HL-60/S4 treated with phorbol 12-myristate 13-acetate at 8.2 ng/mL for 4 days and 3 days (cell line): ENCODE measurements around the gene GON4L.
"Not testable (repeated sequence)": the region's sequence is repeated elsewhere in the genome, so short reads cannot be mapped to it uniquely, and the experiment has no call there.

Experiments
- in situ Hi-C: fragments of 300-500 bp; cut with MboI; formaldehyde crosslinking; loops from 2 replicates; pipeline ENCODE4 v1.15.0; 2022; ENCODE audit warnings: low sequenced_read_pairs

Gene GON4L

GRCh38 chr1:155873860-155874259 lies 16.8 kb upstream of the GON4L start:
- in situ Hi-C loops = no loop called here

GRCh38 chr1:155872527-155872926 lies 15.5 kb upstream of the GON4L start:
- in situ Hi-C loops = no loop called here

GRCh38 chr1:155871390-155871789 lies 14.4 kb upstream of the GON4L start:
- in situ Hi-C loops = no loop called here

GRCh38 chr1:155867766-155868165 lies 10.8 kb upstream of the GON4L start:
- in situ Hi-C loops = no loop called here

- in situ Hi-C loops = no loop called here
These were observed 7.4 kb upstream of the GON4L start for GRCh38 chr1:155864393-155864792.

- in situ Hi-C loops = no loop called here
These were observed 4.9 kb upstream of the GON4L start for GRCh38 chr1:155861896-155862295.

GRCh38 chr1:155860970-155861510 lies 4.0 kb upstream of the GON4L start:
- in situ Hi-C loops = no loop called here

GRCh38 chr1:155859881-155860871 lies 3.2 kb upstream of the GON4L start:
- in situ Hi-C loops = no loop called here

GRCh38 chr1:155859234-155859829 lies 2.3 kb upstream of the GON4L start, which contains the start of gene SYT11:
SYT11 (plus strand) TSS chr1:155859567; CDS start chr1:155859762, 195 bp downstream.
- in situ Hi-C loops = no loop called here

- in situ Hi-C loops = no loop called here
These were observed 1.8 kb upstream of the GON4L start for GRCh38 chr1:155858800-155859233.

- in situ Hi-C loops = no loop called here
These were observed 598 bp downstream of the GON4L start for GRCh38 chr1:155856257-155856974.

GRCh38 chr1:155850345-155850744 lies 6.7 kb downstream of the GON4L start:
- in situ Hi-C loops = no loop called here

GRCh38 chr1:155847823-155848529 lies 9.0 kb downstream of the GON4L start:
- in situ Hi-C loops = no loop called here

- in situ Hi-C loops = no loop called here
These were observed 12.1 kb downstream of the GON4L start for GRCh38 chr1:155844860-155845421.

GRCh38 chr1:155840386-155840785 lies 16.6 kb downstream of the GON4L start:
- in situ Hi-C loops = no loop called here

GRCh38 chr1:155835548-155835947 lies 21.5 kb downstream of the GON4L start:
- in situ Hi-C loops = no loop called here

GRCh38 chr1:155834927-155835399 lies 22.1 kb downstream of the GON4L start:
- in situ Hi-C loops = not testable (repeated sequence)

GRCh38 chr1:155834296-155834926 lies 22.6 kb downstream of the GON4L start:
- in situ Hi-C loops = no loop called here

- in situ Hi-C loops = no loop called here
These were observed 23.2 kb downstream of the GON4L start for GRCh38 chr1:155833665-155834295.
